Adipose tissue (tissue), 3 donors: ENCODE data around the gene ZMYND11. TPM values are rescaled to one million over a fixed set of nuclear protein-coding genes. Genes with fewer than 3 reads are reported as not detected.

ENCODE experiments used
- H3K27ac ChIP-seq: one replicate; pipeline ENCODE4 v1.5.1; 2013; ENCODE audit warnings: low read depth, low read length
- WGBS, 3 donors: extraction: QIAGEN DNeasy Blood & Tissue Kit; methylation state at CpG; one replicate each; pipeline ENCODE4 v1.1.7; 2013; 5-methylcytosine and 5-hydroxymethylcytosine counted together
- polyA plus RNA-seq, 3 donors: library from polyadenylated mRNA; stranded (reverse); fragments of 200-250 nt; gene quantifications; one replicate each; pipeline ENCODE4 v1.2.3, GENCODE V29; 2013
- donor health status: healthy with polysubstance abuse.
- donor health status: Bipolar disorder and iron deficiency.
- donor health status: healthy.

ZMYND11 gene
- polyA plus RNA-seq, 3 donors, result 22.3 to 52.3 (median 34.4) TPM

- H3K27ac ChIP-seq, result no peak overlapping the region
- WGBS, 3 donors, result 45 to 81% (median 46%) methylated on average over 9 of the region's 9 CpGs
These were observed 7.4 kb upstream of the ZMYND11 start for GRCh38 chr10:127612-128432.

GRCh38 chr10:129810-130209 lies 5.4 kb upstream of the ZMYND11 start:
- H3K27ac ChIP-seq, result no peak overlapping the region
- 30 to 64% (median 34%) methylated on average over 4 of the region's 4 CpGs for WGBS, 3 donors

DNA sequence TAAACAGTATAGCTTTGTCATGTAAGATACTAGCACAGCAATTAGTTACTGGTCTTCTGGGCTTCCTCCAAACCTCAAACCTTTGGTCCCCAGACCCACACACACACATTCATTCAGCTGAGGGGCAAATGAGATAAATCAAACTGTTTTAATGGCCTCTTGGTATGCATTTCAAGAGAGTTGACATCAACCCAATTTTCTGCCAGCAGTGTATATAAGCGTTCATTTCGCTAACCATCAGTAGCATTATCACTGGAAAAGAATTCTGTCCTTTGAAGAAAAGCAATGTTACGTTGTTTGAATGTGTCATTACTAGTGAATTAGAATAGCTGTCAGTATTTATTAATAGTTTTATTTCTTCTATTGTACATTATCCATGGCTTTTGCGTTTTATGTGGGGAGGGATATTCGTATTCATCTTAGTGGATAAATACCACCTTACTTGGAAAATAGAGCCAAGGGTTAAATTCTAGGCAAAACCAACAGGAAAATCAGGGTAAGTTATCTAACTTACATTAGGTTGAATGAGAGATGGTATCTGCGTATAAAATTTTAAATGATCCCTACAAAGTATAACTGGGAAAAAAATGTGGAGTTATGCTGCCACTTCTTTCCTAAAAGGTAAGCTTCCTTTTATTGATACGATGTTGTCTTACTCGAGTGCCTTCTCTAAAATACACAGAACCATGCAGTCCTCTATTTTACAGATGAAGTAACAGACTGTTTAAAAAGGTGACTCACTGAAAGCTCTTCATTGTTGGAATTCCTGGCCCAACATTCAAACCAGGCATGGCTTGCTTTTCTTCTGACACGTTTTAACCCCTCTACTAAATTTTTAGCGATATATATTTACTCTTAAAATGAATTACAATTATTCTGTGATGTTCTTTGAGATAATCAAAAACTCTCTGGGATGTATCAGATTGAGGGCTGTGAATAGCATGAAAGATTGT lies 2.0 kb upstream of the ZMYND11 start:
- no peak overlapping the region for H3K27ac ChIP-seq
- 66 to 77% (median 75%) methylated on average over 10 of the region's 10 CpGs for WGBS, 3 donors

DNA sequence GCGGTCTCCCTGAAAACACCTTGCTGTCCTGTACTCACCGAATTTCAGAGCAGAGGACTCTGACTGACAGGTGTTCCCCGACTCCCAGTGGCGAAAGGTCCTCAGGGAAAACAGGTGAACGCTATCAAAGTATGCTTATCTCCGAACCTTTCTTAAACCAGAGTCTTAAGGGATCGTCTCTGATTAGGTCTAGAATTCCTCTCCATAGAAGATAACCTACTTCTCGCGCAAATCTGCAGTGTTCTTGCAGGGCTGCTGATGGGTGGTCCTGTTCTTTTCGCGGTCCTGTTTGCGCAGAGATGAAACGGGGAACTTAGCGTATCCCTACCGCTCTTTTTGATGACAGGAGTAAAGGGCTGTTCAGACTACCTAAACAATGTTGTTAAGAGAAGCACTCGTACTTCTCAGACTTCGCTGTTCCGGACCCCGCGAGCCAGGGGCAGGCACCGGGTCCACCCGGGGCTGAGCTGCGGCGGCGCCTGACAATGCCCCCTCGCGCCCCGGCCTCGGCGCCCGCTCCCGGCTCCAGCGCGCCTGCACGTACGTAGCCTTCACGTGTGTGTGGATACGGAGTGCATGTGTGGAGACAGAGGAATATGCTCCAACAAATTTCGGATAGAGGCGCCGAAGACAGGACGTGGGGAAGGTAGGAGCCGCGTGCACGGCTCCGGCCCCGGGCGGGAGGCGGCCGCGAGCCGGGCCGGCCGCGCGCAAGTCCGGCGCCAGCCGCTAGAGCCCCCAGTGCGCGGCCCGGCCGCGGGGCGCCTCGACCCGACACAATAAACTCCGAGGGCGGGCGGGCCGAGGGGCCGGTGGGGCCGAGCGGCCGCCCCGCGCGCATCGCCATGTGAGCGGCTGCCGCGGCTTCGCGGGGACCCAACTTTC lies 766 bp upstream of the ZMYND11 start:
- peak overlapping the region; percentile 56 for H3K27ac ChIP-seq
- 0 to 1% (median 1%) methylated on average over 59 to 84 of the region's 84 CpGs for WGBS, 3 donors

DNA sequence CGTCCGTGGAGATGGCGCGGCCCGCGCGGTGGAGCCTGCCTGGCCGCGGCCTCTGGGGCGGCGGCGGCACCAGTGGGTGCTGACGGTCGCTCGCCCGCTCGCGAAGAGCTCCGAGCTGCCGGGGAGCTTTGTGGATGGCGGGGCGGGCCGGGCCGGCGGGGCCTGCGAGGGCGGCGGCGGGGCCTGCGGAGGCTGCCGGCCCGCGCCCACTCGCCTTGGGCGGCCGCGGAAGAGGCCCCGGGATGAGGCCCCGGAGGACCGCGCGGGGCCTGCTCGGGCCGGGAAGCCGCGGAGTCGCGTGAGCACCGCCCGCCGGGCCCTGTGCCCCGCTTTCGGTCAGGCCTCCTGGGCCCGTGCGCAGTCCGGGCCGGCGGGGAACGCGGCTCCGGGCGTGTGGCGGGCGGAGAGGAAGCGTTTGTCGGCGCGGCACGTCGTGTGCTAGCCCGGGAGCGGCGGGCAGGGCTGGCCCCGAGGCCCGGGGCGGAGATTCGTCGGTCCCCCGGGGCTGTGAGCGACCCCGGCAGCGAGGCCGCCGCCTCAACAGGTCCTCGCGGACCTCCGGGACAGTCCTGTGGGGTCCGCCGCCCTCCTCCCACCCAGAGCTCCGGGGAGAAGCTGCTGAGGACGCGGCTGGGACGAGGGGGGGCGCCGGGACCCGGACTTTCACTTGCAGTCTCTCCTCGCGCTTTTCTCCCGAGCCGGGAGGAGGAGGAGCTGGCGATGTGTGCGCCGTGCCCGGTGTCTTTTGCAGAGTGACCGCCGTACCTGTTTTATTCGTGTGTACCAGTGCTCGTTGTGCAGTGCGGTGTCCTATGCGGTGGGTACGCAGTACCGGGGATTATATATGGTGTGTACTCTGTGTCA lies 578 bp downstream of the ZMYND11 start:
- WGBS, 3 donors, result 0 to 1% (median 0%) methylated on average over 70 to 112 of the region's 112 CpGs
- H3K27ac ChIP-seq, result peak overlapping the region; percentile 56

GRCh38 chr10:136465-136762 lies 1.2 kb downstream of the ZMYND11 start:
- WGBS, 3 donors, result 6 to 14% (median 12%) methylated on average over 10 of the region's 10 CpGs
- no peak overlapping the region for H3K27ac ChIP-seq

- no peak overlapping the region for H3K27ac ChIP-seq
- WGBS, 3 donors, result 42 to 93% (median 88%) methylated on average over 1 of the region's 1 CpG
These were observed 1.8 kb downstream of the ZMYND11 start for GRCh38 chr10:137031-137430.

- H3K27ac ChIP-seq, result no peak overlapping the region
These were observed 2.4 kb downstream of the ZMYND11 start for GRCh38 chr10:137606-138005.

DNA sequence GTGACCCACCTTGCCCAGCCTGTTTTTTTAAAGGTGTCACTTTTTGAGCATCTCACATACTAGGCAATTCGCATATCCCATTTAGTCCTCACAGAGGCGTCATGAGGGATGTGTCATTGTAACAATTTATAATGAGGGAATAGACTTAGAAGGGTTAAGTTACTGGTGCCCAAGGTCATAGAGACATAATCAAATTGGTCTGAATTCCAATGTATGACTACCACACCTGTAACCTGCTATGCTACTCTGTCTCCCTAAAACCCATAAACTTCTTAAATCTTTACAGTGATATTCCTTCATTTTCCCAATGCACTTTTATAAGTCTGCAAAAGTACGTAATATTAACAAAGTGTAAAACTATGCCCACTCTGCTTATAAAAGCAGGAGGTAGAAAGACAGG lies 7.1 kb downstream of the ZMYND11 start:
- H3K27ac ChIP-seq, result no peak overlapping the region
- 51 to 87% (median 86%) methylated on average over 3 of the region's 3 CpGs for WGBS, 3 donors

GRCh38 chr10:152915-153314 lies 17.7 kb downstream of the ZMYND11 start:
- H3K27ac ChIP-seq, result no peak overlapping the region
- 75 to 97% (median 94%) methylated on average over 4 of the region's 4 CpGs for WGBS, 3 donors

DNA sequence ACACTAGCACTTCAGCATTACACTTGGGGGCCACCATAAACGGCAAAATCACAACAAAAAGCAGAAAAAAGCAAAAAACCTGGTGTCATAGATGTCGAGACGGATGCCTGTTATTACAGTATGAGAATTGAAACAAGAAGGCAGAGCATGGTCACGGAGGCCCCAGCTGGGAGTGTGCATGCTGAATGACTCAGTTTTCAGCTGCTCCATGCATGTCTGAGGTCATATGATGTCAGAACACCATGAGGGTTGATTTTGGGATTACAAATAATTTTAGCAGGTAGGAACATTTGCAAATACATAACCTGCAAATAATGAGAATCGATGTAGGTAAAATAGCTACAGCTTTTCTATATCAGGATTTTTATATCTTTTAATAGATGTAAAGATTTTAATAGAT lies 19.1 kb downstream of the ZMYND11 start:
- H3K27ac ChIP-seq, result no peak overlapping the region
- WGBS, 3 donors, result 93 to 96% (median 94%) methylated on average over 5 of the region's 5 CpGs

DNA sequence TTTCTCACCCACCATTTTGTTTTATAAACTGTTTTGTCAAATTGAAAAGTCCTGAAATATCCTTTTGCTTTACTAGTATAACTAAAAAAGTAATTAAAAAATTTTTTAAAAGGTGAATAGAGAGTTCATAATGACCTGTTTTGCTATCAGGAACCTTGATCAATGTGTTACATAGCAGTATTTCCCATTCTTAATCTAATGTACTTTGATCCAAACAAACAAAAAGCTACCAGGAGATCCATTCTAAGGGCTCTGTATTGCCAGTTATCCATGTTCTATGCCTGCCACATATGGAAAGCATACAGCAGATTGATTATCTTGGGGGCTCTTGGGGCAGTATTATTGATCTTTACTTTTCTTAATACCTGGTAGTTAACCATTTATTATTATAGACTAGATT lies 32.1 kb downstream of the ZMYND11 start:
- no peak overlapping the region for H3K27ac ChIP-seq

DNA sequence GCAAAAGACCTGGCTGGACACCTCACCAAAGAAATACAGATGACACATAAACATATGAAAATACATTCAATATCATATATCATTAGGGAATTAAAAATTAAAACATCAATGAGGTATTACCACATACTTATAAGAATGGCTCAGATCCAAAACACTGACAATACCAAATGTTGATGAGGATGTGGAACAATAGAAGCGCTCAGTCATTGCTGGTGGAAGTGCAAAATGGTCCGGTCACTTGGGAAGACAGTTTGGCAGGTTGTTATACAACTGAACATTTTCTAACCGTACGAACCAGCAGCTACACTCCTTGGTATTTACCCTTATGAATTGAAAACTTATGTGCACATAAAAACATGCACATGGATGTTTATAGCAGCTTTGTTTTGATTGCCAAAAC lies 38.5 kb downstream of the ZMYND11 start:
- WGBS, 3 donors, result 69 to 87% (median 70%) methylated on average over 4 of the region's 4 CpGs

DNA sequence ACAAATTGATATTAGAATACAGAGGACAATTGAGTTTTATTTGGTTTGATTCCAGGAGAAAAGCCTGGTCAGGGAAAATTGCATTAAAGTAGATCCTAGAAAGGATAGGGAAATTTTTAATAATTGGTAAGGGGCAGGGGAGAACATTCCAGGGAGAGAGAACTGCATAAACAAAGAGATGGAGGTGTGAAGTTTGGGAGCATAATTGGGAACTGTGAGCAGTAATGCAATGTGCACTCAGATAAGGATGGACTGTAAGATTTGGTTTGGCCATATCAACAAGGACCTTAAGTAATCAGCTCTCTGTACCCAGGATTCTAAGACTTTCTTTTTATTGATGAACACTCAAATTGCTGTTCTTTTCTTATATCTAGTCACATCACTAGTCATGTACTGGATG lies 41.4 kb downstream of the ZMYND11 start:
- H3K27ac ChIP-seq, result no peak overlapping the region

More for the DNA sequence above, 38.5 kb downstream of the ZMYND11 start:
- H3K27ac ChIP-seq, result no peak overlapping the region

- WGBS, 3 donors, result 21 to 56% (median 52%) methylated on average over 2 of the region's 2 CpGs
These were observed 43.0 kb downstream of the ZMYND11 start for GRCh38 chr10:178208-178607.

DNA sequence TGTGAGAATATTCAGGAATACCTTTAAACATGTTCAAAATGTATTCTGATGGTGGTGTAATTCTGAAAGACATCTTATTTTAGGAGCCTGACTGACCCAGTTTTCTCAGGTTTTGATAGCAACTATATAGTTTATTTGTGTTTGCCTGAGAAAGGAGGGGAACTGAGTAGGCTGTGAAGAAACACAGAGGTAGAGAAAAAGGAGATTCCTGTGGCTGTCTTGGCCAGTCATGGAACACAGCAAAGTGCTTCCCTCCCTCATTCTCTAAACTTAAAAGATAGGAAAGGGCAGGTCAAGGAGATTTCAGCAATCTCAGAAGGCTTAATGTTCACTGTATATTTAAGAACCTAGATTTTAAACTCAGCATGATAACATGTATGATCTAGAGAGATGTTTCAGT lies 43.5 kb downstream of the ZMYND11 start:
- no peak overlapping the region for H3K27ac ChIP-seq

More at GRCh38 chr10:178208-178607, 43.0 kb downstream of the ZMYND11 start:
- no peak overlapping the region for H3K27ac ChIP-seq

GRCh38 chr10:182441-183201 lies 47.4 kb downstream of the ZMYND11 start:
- no peak overlapping the region for H3K27ac ChIP-seq
- 73 to 87% (median 74%) methylated on average over 6 of the region's 6 CpGs for WGBS, 3 donors
